Ishikawa (cell line): ENCODE results near the gene GADD45B.

ENCODE experiments used
- CEBPB ChIP-seq: IDR thresholded peaks from 2 replicates; pipeline ENCODE4 v1.6.1; 2012
- CREB1 ChIP-seq: IDR thresholded peaks from 2 replicates; pipeline ENCODE4 v1.6.1; 2012; ENCODE audit warnings: low read depth
- EGR1 ChIP-seq: IDR thresholded peaks from 2 replicates; pipeline ENCODE4 v1.6.1; 2012
- EP300 ChIP-seq: IDR thresholded peaks from 2 replicates; pipeline ENCODE4 v1.6.1; 2012; ENCODE audit warnings: borderline replicate concordance
- FOXM1 ChIP-seq: IDR thresholded peaks from 2 replicates; pipeline ENCODE4 v1.6.1; 2012; ENCODE audit warnings: low read depth, borderline replicate concordance
- NFIC ChIP-seq: IDR thresholded peaks from 2 replicates; pipeline ENCODE4 v1.6.1; 2012
- RAD21 ChIP-seq: IDR thresholded peaks from 2 replicates; pipeline ENCODE4 v1.6.1; 2012; ENCODE audit warnings: low read depth
- TAF1 ChIP-seq: IDR thresholded peaks from 2 replicates; pipeline ENCODE4 v1.6.1; 2012; ENCODE audit warnings: low read depth, mild to moderate bottlenecking
- TEAD4 ChIP-seq: IDR thresholded peaks from 2 replicates; pipeline ENCODE4 v1.6.1; 2012
- USF1 ChIP-seq: IDR thresholded peaks from 2 replicates; pipeline ENCODE4 v1.6.1; 2012
- ZBTB7A ChIP-seq: IDR thresholded peaks from 2 replicates; pipeline ENCODE4 v1.6.1; 2012; ENCODE audit warnings: low read depth
- TF ChIP-seq, protein P1 (sequence below): IDR thresholded peaks from 2 replicates; pipeline ENCODE4 v1.6.1; 2012; ENCODE audit warnings: low read depth, mild to moderate bottlenecking

- TF ChIP-seq, protein P1, sequence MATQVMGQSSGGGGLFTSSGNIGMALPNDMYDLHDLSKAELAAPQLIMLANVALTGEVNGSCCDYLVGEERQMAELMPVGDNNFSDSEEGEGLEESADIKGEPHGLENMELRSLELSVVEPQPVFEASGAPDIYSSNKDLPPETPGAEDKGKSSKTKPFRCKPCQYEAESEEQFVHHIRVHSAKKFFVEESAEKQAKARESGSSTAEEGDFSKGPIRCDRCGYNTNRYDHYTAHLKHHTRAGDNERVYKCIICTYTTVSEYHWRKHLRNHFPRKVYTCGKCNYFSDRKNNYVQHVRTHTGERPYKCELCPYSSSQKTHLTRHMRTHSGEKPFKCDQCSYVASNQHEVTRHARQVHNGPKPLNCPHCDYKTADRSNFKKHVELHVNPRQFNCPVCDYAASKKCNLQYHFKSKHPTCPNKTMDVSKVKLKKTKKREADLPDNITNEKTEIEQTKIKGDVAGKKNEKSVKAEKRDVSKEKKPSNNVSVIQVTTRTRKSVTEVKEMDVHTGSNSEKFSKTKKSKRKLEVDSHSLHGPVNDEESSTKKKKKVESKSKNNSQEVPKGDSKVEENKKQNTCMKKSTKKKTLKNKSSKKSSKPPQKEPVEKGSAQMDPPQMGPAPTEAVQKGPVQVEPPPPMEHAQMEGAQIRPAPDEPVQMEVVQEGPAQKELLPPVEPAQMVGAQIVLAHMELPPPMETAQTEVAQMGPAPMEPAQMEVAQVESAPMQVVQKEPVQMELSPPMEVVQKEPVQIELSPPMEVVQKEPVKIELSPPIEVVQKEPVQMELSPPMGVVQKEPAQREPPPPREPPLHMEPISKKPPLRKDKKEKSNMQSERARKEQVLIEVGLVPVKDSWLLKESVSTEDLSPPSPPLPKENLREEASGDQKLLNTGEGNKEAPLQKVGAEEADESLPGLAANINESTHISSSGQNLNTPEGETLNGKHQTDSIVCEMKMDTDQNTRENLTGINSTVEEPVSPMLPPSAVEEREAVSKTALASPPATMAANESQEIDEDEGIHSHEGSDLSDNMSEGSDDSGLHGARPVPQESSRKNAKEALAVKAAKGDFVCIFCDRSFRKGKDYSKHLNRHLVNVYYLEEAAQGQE: no peak
- TF ChIP-seq CREB1 (no peak), CEBPB (no peak), FOXM1 (no peak), TAF1 (no peak), NFIC (no peak), TEAD4 (no peak), USF1 (no peak), EP300 (no peak), RAD21 (no peak), ZBTB7A (peak; percentile 60; the same call in 1 of the 2 replicates), EGR1 (no peak)
Measured at GRCh38 chr19:2454199-2454961, 21.5 kb upstream of the GADD45B start.
